Gastrocnemius medialis (tissue), 4 donors: ENCODE measurements around the gene MIPEP.

Source experiments
- POLR2A ChIP-seq, 2 donors: fragments of 450-650 bp; IDR thresholded peaks; one replicate each; pipeline ENCODE4 v1.6.1; 2017; ENCODE audit warnings: antibody characterized with exemption in 2 of 2, mild to moderate bottlenecking in 2 of 2, moderate library complexity in 2 of 2
- TF ChIP-seq, protein P1 (sequence below), 5 experiments: fragments of 450-650 bp in 3 of 5; fragments of 200-600 bp in 2 of 5; sonication (generic) in 2 of 5; IDR thresholded peaks in 4 of 5; conservative IDR thresholded peaks in 1 of 5; 1 replicate in 4 of 5; 2 replicates in 1 of 5; pipeline ENCODE4 v1.5.1; 2016 to 2019; ENCODE audit warnings: antibody characterized with exemption in 5 of 5, mild to moderate bottlenecking in 3 of 5, moderate library complexity in 3 of 5

DNA sequence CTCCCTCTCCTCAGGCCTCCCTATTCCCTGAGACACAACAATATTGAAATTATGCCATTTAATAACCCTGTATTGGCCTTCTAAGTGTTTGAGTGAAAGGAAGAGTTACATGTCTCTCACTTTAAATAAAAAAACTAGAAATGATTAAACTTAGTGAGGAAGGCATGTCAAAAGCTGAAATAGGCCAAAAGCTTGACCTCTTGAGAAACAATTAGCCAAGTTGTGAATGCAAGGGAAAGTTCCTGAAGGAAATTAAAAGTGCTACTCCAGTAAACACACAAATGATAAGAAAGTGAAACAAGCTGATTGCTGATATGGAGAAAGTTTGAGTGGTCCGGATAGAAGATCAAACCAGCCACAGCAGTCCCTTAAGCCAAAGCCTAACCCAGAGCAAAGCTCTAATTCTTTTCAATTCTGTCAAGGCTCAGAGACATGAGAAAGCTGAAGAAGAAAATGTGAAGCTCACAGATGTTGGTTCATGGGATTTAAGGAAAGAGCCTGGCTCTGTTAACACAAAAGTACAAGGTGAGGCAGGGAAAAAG, 191.4 kb downstream of the MIPEP start:
- TF ChIP-seq, protein P1, sequence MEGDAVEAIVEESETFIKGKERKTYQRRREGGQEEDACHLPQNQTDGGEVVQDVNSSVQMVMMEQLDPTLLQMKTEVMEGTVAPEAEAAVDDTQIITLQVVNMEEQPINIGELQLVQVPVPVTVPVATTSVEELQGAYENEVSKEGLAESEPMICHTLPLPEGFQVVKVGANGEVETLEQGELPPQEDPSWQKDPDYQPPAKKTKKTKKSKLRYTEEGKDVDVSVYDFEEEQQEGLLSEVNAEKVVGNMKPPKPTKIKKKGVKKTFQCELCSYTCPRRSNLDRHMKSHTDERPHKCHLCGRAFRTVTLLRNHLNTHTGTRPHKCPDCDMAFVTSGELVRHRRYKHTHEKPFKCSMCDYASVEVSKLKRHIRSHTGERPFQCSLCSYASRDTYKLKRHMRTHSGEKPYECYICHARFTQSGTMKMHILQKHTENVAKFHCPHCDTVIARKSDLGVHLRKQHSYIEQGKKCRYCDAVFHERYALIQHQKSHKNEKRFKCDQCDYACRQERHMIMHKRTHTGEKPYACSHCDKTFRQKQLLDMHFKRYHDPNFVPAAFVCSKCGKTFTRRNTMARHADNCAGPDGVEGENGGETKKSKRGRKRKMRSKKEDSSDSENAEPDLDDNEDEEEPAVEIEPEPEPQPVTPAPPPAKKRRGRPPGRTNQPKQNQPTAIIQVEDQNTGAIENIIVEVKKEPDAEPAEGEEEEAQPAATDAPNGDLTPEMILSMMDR (IDR thresholded peaks at IDR 0.05 in 4 of 5, conservative IDR thresholded peaks at IDR 0.05 in 1 of 5): no peak
- TF ChIP-seq POLR2A (IDR thresholded peaks at IDR 0.05): no peak
